ENCODE results near the gene GABBR1. TPM values are rescaled to one million over a fixed set of nuclear protein-coding genes. Genes with fewer than 3 reads are reported as not detected.
"Not testable (repeated sequence)": the region's sequence is repeated elsewhere in the genome, so short reads cannot be mapped to it uniquely, and the experiment has no call there.

GABBR1 gene
- total RNA-seq, 1 experiment from 2014 or later = 12.1 TPM

- H3K9me3 ChIP-seq (replicated peaks) = no peaks in the 10 kb centered on the region
- no peaks in the 10 kb centered on the region for H3K27me3 ChIP-seq
- no peak for DNase-seq
- H3K27ac ChIP-seq = no peak overlapping the region
- no peaks in the 10 kb centered on the region for H3K4me1 ChIP-seq
- no peaks in the 10 kb centered on the region for H3K36me3 ChIP-seq
- no peak overlapping the region for H3K4me3 ChIP-seq
These were observed 30.5 kb upstream of the GABBR1 start for GRCh38 chr6:29663300-29664042.

- H3K36me3 ChIP-seq; H3K9me3 ChIP-seq (replicated peaks); H3K27me3 ChIP-seq; DNase-seq; H3K27ac ChIP-seq; H3K4me3 ChIP-seq; H3K4me1 ChIP-seq: not testable (repeated sequence)
These were observed 28.6 kb upstream of the GABBR1 start for GRCh38 chr6:29661502-29662141.

- Histone ChIP-seq H3K27me3 (no peaks in the 10 kb centered on the region), H3K4me1 (no peaks in the 10 kb centered on the region), H3K4me3 (no peak overlapping the region), H3K36me3 (no peaks in the 10 kb centered on the region), H3K27ac (no peak overlapping the region), H3K9me3 (replicated peaks) (no peaks in the 10 kb centered on the region)
- no peak for DNase-seq
These were observed 28.1 kb upstream of the GABBR1 start for GRCh38 chr6:29661071-29661470.

GRCh38 chr6:29656798-29657197 lies 23.8 kb upstream of the GABBR1 start, which contains the start of gene MOG:
TSS of gene MOG (plus strand) at chr6:29657092. CDS start at chr6:29657210, 118 bp downstream.
- no peak within 1 kb of the TSS for H3K27ac ChIP-seq
- H3K4me1 ChIP-seq = no peaks in the 10 kb centered on the region
- no peaks in the 10 kb centered on the region; the same call in 1 of the 2 replicates for H3K27me3 ChIP-seq
- no peaks in the 10 kb centered on the region for H3K36me3 ChIP-seq
- no peaks in the 10 kb centered on the region for H3K9me3 ChIP-seq (replicated peaks)
- H3K4me3 ChIP-seq = no peak within 1 kb of the TSS
- DNase-seq = peak in 1 of 2 experiments; percentile 7

GRCh38 chr6:29656157-29656556 lies 23.2 kb upstream of the GABBR1 start:
- no peak for DNase-seq
- Histone ChIP-seq H3K27ac (no peak overlapping the region), H3K4me3 (no peak overlapping the region), H3K4me1 (no peaks in the 10 kb centered on the region), H3K36me3 (no peaks in the 10 kb centered on the region), H3K9me3 (replicated peaks) (no peaks in the 10 kb centered on the region), H3K27me3 (no peaks in the 10 kb centered on the region; the same call in 1 of the 2 replicates)

- Histone ChIP-seq H3K27me3 (no peaks in the 10 kb centered on the region; the same call in 1 of the 2 replicates), H3K4me3 (no peak overlapping the region), H3K4me1 (no peaks in the 10 kb centered on the region), H3K36me3 (no peaks in the 10 kb centered on the region), H3K9me3 (replicated peaks) (no peaks in the 10 kb centered on the region), H3K27ac (no peak overlapping the region)
- no peak for DNase-seq
These were observed 22.7 kb upstream of the GABBR1 start for GRCh38 chr6:29655658-29656057.

- peak; percentile 48 to 76 for DNase-seq
These were observed 20.6 kb upstream of the GABBR1 start for GRCh38 chr6:29653452-29654038.

GRCh38 chr6:29652198-29652584 lies 19.2 kb upstream of the GABBR1 start:
- Histone ChIP-seq H3K27me3 (no peaks in the 10 kb centered on the region; the same call in 1 of the 2 replicates), H3K9me3 (replicated peaks) (no peaks in the 10 kb centered on the region), H3K36me3 (no peaks in the 10 kb centered on the region), H3K4me3 (no peak overlapping the region), H3K27ac (no peak overlapping the region), H3K4me1 (no peaks in the 10 kb centered on the region)
- DNase-seq = no peak

More at GRCh38 chr6:29653452-29654038, 20.6 kb upstream of the GABBR1 start:
- Histone ChIP-seq H3K4me3 (no peak overlapping the region), H3K36me3 (no peaks in the 10 kb centered on the region), H3K9me3 (replicated peaks) (no peaks in the 10 kb centered on the region), H3K27me3 (no peaks in the 10 kb centered on the region; the same call in 1 of the 2 replicates), H3K27ac (no peak overlapping the region), H3K4me1 (no peaks in the 10 kb centered on the region)

- H3K4me1 ChIP-seq = no peaks in the 10 kb centered on the region
- DNase-seq = peak in 1 of 2 experiments; percentile 31
- no peak overlapping the region for H3K27ac ChIP-seq
- no peaks in the 10 kb centered on the region; the same call in 1 of the 2 replicates for H3K27me3 ChIP-seq
- H3K4me3 ChIP-seq = no peak overlapping the region
- H3K9me3 ChIP-seq (replicated peaks) = no peaks in the 10 kb centered on the region
- no peaks in the 10 kb centered on the region for H3K36me3 ChIP-seq
These were observed 18.6 kb upstream of the GABBR1 start for GRCh38 chr6:29651413-29652197.

GRCh38 chr6:29649701-29650673 lies 17.0 kb upstream of the GABBR1 start:
- Histone ChIP-seq H3K27ac (no peak overlapping the region), H3K4me1 (no peaks in the 10 kb centered on the region), H3K4me3 (peak overlapping the region; percentile 48), H3K27me3 (no peaks in the 10 kb centered on the region; the same call in 1 of the 2 replicates), H3K36me3 (no peaks in the 10 kb centered on the region), H3K9me3 (replicated peaks) (no peaks in the 10 kb centered on the region)
- peak; percentile 93 to 96 for DNase-seq

- Histone ChIP-seq H3K4me1 (no peaks in the 10 kb centered on the region), H3K9me3 (replicated peaks) (no peaks in the 10 kb centered on the region), H3K27ac (no peak overlapping the region), H3K36me3 (no peaks in the 10 kb centered on the region), H3K4me3 (no peak overlapping the region), H3K27me3 (no peaks in the 10 kb centered on the region; the same call in 1 of the 2 replicates)
- DNase-seq = peak; percentile 10 to 47
These were observed 15.1 kb upstream of the GABBR1 start for GRCh38 chr6:29647927-29648642.

GRCh38 chr6:29641430-29642148 lies 8.6 kb upstream of the GABBR1 start:
- DNase-seq = no peak
- Histone ChIP-seq H3K36me3 (no peaks in the 10 kb centered on the region), H3K27me3 (no peaks in the 10 kb centered on the region), H3K4me1 (no peaks in the 10 kb centered on the region), H3K27ac (no peak overlapping the region), H3K4me3 (no peak overlapping the region), H3K9me3 (replicated peaks) (no peaks in the 10 kb centered on the region)

GRCh38 chr6:29637247-29637646 lies 4.3 kb upstream of the GABBR1 start:
- Histone ChIP-seq H3K27me3 (no peaks in the 10 kb centered on the region), H3K4me3 (no peak overlapping the region), H3K36me3 (no peaks in the 10 kb centered on the region), H3K9me3 (replicated peaks) (no peaks in the 10 kb centered on the region), H3K4me1 (no peaks in the 10 kb centered on the region), H3K27ac (no peak overlapping the region)
- no peak for DNase-seq

Measured in SJCRH30 (cell line).